ENCODE measurements around the gene LPCAT2.

The LPCAT2 gene

DNA sequence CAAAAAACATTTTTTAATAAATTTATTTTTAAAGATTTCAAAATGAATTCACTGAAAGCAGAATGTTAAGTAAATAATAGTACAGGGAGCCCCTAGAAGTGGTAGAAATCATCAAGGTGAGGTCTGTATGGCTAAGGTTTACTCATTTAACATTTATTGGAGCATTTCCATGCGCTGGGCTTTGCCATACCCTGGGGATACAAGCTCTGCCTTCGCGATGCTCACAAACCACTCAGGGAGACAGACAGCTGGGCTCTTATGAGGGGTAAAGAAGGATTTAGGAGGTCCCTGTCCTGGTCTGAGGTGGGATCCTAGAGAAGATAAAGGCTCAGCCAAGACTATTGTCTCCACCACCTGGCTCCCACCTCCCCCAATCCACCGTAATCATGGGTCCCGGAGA, 11.3 kb upstream of the LPCAT2 start:
- peak overlapping the region; percentile 23 for H3K27ac ChIP-seq
- TF ChIP-seq, protein P1, sequence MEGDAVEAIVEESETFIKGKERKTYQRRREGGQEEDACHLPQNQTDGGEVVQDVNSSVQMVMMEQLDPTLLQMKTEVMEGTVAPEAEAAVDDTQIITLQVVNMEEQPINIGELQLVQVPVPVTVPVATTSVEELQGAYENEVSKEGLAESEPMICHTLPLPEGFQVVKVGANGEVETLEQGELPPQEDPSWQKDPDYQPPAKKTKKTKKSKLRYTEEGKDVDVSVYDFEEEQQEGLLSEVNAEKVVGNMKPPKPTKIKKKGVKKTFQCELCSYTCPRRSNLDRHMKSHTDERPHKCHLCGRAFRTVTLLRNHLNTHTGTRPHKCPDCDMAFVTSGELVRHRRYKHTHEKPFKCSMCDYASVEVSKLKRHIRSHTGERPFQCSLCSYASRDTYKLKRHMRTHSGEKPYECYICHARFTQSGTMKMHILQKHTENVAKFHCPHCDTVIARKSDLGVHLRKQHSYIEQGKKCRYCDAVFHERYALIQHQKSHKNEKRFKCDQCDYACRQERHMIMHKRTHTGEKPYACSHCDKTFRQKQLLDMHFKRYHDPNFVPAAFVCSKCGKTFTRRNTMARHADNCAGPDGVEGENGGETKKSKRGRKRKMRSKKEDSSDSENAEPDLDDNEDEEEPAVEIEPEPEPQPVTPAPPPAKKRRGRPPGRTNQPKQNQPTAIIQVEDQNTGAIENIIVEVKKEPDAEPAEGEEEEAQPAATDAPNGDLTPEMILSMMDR (IDR thresholded peaks at IDR 0.05; ENCODE audit: low read depth, low read length): no peak

DNA sequence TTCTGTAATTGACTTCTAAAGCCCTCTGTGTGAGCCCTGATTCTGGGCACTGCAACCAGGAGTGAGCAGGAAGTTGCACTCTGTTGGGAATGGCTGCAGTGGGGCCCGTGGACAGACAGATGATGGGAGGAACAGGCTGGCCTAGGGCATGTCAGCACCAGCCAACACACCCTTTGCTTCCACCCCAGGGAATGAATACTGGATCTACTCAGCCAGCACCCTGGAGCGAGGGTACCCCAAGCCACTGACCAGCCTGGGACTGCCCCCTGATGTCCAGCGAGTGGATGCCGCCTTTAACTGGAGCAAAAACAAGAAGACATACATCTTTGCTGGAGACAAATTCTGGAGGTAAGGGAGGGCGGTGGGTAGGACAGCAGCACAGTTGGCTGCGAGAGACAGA, 10.8 kb upstream of the LPCAT2 start:
- TF ChIP-seq, protein P1 (IDR thresholded peaks at IDR 0.05; ENCODE audit: low read depth, low read length): no peak
- H3K36me3 ChIP-seq: no peaks in the 10 kb centered on the region

More for the DNA sequence above, 11.3 kb upstream of the LPCAT2 start:
- Histone ChIP-seq H3K4me3 (ENCODE audit: low read depth, low read length) (no peak overlapping the region), H3K36me3 (no peaks in the 10 kb centered on the region), H3K9me3 (ENCODE audit: severe bottlenecking) (no peaks in the 10 kb centered on the region), H3K27me3 (ENCODE audit: insufficient read depth, low read depth, severe bottlenecking) (no peaks in the 10 kb centered on the region)
- DNase-seq: peak; percentile 41

DNA sequence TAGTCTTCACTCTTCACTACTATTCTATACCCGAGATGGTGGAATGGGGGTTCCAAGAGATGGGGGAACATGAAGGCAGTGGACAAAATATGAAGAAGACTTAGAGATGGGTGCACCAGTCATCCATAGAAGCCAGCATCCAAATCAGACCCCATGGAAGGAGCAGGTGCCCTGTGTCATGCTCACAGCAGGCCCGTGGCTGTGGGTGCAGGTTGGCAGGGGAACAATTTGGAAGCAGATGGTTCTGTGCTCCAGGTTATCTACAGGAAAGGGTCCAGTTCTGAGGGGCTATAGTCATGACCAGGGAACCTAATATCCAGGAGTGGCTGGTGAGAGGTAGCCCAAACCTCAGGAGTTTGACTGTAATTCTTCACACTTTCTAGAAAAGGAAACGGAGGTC, 9.6 kb upstream of the LPCAT2 start:
- Histone ChIP-seq H3K4me3 (ENCODE audit: low read depth, low read length) (no peak overlapping the region), H3K27ac (peak overlapping the region; percentile 26; the same call in 1 of the 2 replicates), H3K27me3 (ENCODE audit: insufficient read depth, low read depth, severe bottlenecking) (no peaks in the 10 kb centered on the region), H3K36me3 (no peaks in the 10 kb centered on the region), H3K9me3 (ENCODE audit: severe bottlenecking) (no peaks in the 10 kb centered on the region)
- DNase-seq: no peak
- TF ChIP-seq, protein P1 (IDR thresholded peaks at IDR 0.05; ENCODE audit: low read depth, low read length): no peak

More for the DNA sequence above, 10.8 kb upstream of the LPCAT2 start:
- H3K27ac ChIP-seq: peak overlapping the region; percentile 23
- H3K9me3 ChIP-seq (ENCODE audit: severe bottlenecking): no peaks in the 10 kb centered on the region
- H3K27me3 ChIP-seq (ENCODE audit: insufficient read depth, low read depth, severe bottlenecking): no peaks in the 10 kb centered on the region
- DNase-seq: no peak
- H3K4me3 ChIP-seq (ENCODE audit: low read depth, low read length): no peak overlapping the region

DNA sequence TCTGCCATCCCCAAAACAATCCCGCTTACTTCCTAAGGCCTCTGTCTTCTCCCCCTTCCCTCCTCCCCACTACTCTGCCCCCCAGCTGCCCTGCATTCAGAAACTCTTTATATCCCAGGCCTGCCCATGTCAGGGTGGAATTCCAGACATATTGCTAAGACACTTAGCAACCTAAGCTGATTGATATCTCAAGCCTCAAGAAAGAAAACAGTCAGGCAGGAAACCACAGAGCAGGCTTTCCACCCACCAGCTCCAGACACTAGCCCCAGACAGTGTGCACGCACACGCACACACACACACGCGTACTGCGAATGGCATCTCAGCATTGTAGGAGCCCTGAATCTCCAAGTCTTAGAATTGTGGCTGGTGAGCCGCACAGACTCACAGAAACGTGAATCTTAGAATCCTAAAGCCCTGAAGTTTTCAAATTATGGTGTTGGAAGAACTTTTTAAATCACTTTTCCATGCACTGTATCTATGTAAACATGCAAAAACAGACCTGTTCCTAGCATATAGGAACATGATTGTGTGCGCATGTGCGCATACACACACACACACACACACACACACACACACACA, 8.8 kb upstream of the LPCAT2 start:
- Histone ChIP-seq H3K4me3 (ENCODE audit: low read depth, low read length) (no peak overlapping the region), H3K27me3 (ENCODE audit: insufficient read depth, low read depth, severe bottlenecking) (no peaks in the 10 kb centered on the region), H3K27ac (peak overlapping the region; percentile 25; the same call in 1 of the 2 replicates), H3K36me3 (no peaks in the 10 kb centered on the region), H3K9me3 (ENCODE audit: severe bottlenecking) (no peaks in the 10 kb centered on the region)
- peak; percentile 40 for DNase-seq
- TF ChIP-seq, protein P1 (IDR thresholded peaks at IDR 0.05; ENCODE audit: low read depth, low read length): no peak

DNA sequence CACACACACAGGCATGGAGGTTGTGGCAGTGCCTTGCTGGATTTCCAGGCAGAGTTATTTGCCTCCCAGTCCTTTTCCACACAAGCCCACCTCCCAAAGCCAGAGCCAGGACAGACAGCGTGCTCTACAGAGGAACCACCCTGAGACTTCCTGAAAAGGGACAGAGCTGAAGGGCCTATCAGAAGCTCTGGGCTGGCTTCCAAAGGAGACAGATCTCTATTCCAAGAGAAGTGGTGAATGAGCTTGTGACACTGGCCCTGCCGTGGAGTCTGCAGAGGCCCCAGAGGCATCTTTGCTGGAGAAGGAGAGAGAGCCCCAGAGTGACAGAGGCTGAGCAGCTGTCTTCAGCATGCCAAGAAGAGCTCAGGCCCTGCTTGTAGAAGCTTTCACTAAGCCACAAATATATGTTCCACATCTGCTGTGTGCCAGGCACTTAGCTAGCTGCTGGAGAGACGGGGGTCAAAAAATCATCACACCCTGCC, 8.3 kb upstream of the LPCAT2 start:
- Histone ChIP-seq H3K36me3 (no peaks in the 10 kb centered on the region), H3K4me3 (ENCODE audit: low read depth, low read length) (no peak overlapping the region), H3K9me3 (ENCODE audit: severe bottlenecking) (no peaks in the 10 kb centered on the region), H3K27ac (peak overlapping the region; percentile 25), H3K27me3 (ENCODE audit: insufficient read depth, low read depth, severe bottlenecking) (no peaks in the 10 kb centered on the region)
- TF ChIP-seq, protein P1 (IDR thresholded peaks at IDR 0.05; ENCODE audit: low read depth, low read length): no peak
- DNase-seq: no peak

All from WERI-Rb-1 (cell line).